HEK293 (cell line): ENCODE measurements around the gene STEAP1B.

Source experiments
- CTCF ChIA-PET: fragments of 350-600 bp; formaldehyde crosslinking; extraction: SDS; loops from one replicate; lab custom pipeline; 2021; ENCODE audit warnings: antibody characterized with exemption; lab: Yijun Ruan, JAX
- POLR2A ChIA-PET: fragments of 300-600 bp; formaldehyde crosslinking; extraction: SDS; loops from one replicate; lab custom pipeline; 2020; ENCODE audit warnings: antibody characterized with exemption, inconsistent platforms; lab: Yijun Ruan, JAX
- H3K27ac ChIP-seq: fragments of 200-500 bp; sonication (Bioruptor generic); 2 replicates; pipeline ENCODE4 v1.5.1; 2014; ENCODE audit warnings: low read depth, low read length, control low read depth, inconsistent platforms; ENCODE audit errors: extremely low read depth
- H3K36me3 ChIP-seq, 2 experiments: fragments of 200-500 bp in 1 of 2; sonication (Bioruptor generic) in 1 of 2; 1 replicate in 1 of 2; 2 replicates in 1 of 2; pipeline ENCODE4 v1.5.1; 2014 to 2017; ENCODE audit warnings: inconsistent platforms in 2 of 2, low read length in 2 of 2; ENCODE audit not compliant: control insufficient read depth in 2 of 2, insufficient read depth in 1 of 2
- H3K4me1 ChIP-seq: fragments of 200-500 bp; sonication (Bioruptor generic); 2 replicates; pipeline ENCODE4 v1.5.1; 2014; ENCODE audit warnings: mild to moderate bottlenecking, low read length, inconsistent platforms; ENCODE audit not compliant: control insufficient read depth, insufficient read depth
- H3K4me3 ChIP-seq: 2 replicates; pipeline ENCODE4 v1.5.1; 2011; ENCODE audit warnings: low read depth, mild to moderate bottlenecking, control low read depth, low read length, moderate library complexity
- H3K9me3 ChIP-seq: fragments of 200-500 bp; sonication (Bioruptor generic); 2 replicates; pipeline ENCODE4 v1.5.1; 2014; ENCODE audit warnings: low read depth, low read length, inconsistent platforms; ENCODE audit not compliant: control insufficient read depth, insufficient read depth
- GFI1B ChIP-seq: fragments of 450-650 bp; formaldehyde crosslinking; IDR thresholded peaks from 2 replicates; pipeline ENCODE4 v1.5.1; 2016; ENCODE audit warnings: missing biosample characterization, missing genetic modification characterization
- KLF1 ChIP-seq: fragments of 450-650 bp; formaldehyde crosslinking; IDR thresholded peaks from 2 replicates; pipeline ENCODE4 v1.5.1; 2016; ENCODE audit warnings: missing biosample characterization, missing genetic modification characterization
- YY1 ChIP-seq: fragments of 450-650 bp; formaldehyde crosslinking; IDR thresholded peaks from 2 replicates; pipeline ENCODE4 v1.5.1; 2018; ENCODE audit warnings: missing biosample characterization, missing genetic modification characterization
- YY2 ChIP-seq: fragments of 450-650 bp; formaldehyde crosslinking; IDR thresholded peaks from 2 replicates; pipeline ENCODE4 v1.5.1; 2016; ENCODE audit warnings: missing biosample characterization, missing genetic modification characterization
- ZFP41 ChIP-seq: fragments of 450-650 bp; formaldehyde crosslinking; IDR thresholded peaks from 2 replicates; pipeline ENCODE4 v1.5.1; 2016; ENCODE audit warnings: missing biosample characterization, missing genetic modification characterization, borderline replicate concordance
- ZNF132 ChIP-seq: fragments of 450-650 bp; formaldehyde crosslinking; IDR thresholded peaks from 2 replicates; pipeline ENCODE4 v1.5.1; 2017; ENCODE audit warnings: missing biosample characterization, missing genetic modification characterization, borderline replicate concordance
- ZNF169 ChIP-seq: fragments of 450-650 bp; formaldehyde crosslinking; IDR thresholded peaks from 2 replicates; pipeline ENCODE4 v1.5.1; 2016; ENCODE audit warnings: missing biosample characterization, missing genetic modification characterization
- ZNF19 ChIP-seq: fragments of 450-650 bp; formaldehyde crosslinking; IDR thresholded peaks from 2 replicates; pipeline ENCODE4; 2016; ENCODE audit warnings: missing biosample characterization, missing genetic modification characterization, low read depth
- ZNF211 ChIP-seq: fragments of 450-650 bp; formaldehyde crosslinking; IDR thresholded peaks from 2 replicates; pipeline ENCODE4 v1.5.1; 2016; ENCODE audit warnings: low read depth, missing biosample characterization, missing genetic modification characterization
- ZNF266 ChIP-seq: fragments of 450-650 bp; formaldehyde crosslinking; IDR thresholded peaks from 2 replicates; pipeline ENCODE4 v1.5.1; 2016; ENCODE audit warnings: missing biosample characterization, missing genetic modification characterization, low read depth
- ZNF521 ChIP-seq: fragments of 450-650 bp; formaldehyde crosslinking; IDR thresholded peaks from 2 replicates; pipeline ENCODE4 v1.5.1; 2017; ENCODE audit warnings: missing biosample characterization, mild to moderate bottlenecking, missing genetic modification characterization
- ZNF530 ChIP-seq: fragments of 450-650 bp; formaldehyde crosslinking; IDR thresholded peaks from 2 replicates; pipeline ENCODE4 v1.5.1; 2016; ENCODE audit warnings: low read depth, missing biosample characterization, missing genetic modification characterization
- ZNF600 ChIP-seq: fragments of 450-650 bp; formaldehyde crosslinking; IDR thresholded peaks from 2 replicates; pipeline ENCODE4 v1.5.1; 2016; ENCODE audit warnings: missing biosample characterization, missing genetic modification characterization
- ZNF626 ChIP-seq: fragments of 450-650 bp; sonication (Bioruptor Pico); formaldehyde crosslinking; IDR thresholded peaks from 2 replicates; pipeline ENCODE4 v1.5.1; 2018; ENCODE audit warnings: missing biosample characterization, missing genetic modification characterization, inconsistent platforms
- ZNF701 ChIP-seq: fragments of 450-650 bp; formaldehyde crosslinking; IDR thresholded peaks from 2 replicates; pipeline ENCODE4 v1.5.1; 2016; ENCODE audit warnings: missing biosample characterization, missing genetic modification characterization
- ZNF777 ChIP-seq: fragments of 450-650 bp; formaldehyde crosslinking; IDR thresholded peaks from 2 replicates; pipeline ENCODE4 v1.5.1; 2017; ENCODE audit warnings: missing biosample characterization, missing genetic modification characterization, borderline replicate concordance
- TF ChIP-seq, protein P1 (sequence below): fragments of 450-650 bp; formaldehyde crosslinking; IDR thresholded peaks from 2 replicates; pipeline ENCODE4 v1.5.1; 2016; ENCODE audit warnings: missing biosample characterization, missing genetic modification characterization
- TF ChIP-seq, protein P2 (sequence below): fragments of 450-650 bp; formaldehyde crosslinking; IDR thresholded peaks from 2 replicates; pipeline ENCODE4 v1.5.1; 2016; ENCODE audit warnings: missing biosample characterization, missing genetic modification characterization, borderline replicate concordance
- TF ChIP-seq, protein P3 (sequence below): fragments of 450-650 bp; formaldehyde crosslinking; IDR thresholded peaks from 2 replicates; pipeline ENCODE4 v1.5.1; 2017; ENCODE audit warnings: missing biosample characterization, missing genetic modification characterization
- TF ChIP-seq, protein P4 (sequence below): fragments of 450-650 bp; formaldehyde crosslinking; IDR thresholded peaks from 2 replicates; pipeline ENCODE4 v1.5.1; 2016; ENCODE audit warnings: missing biosample characterization, missing genetic modification characterization
- TF ChIP-seq, protein P5 (sequence below): sonication (generic); formaldehyde crosslinking; IDR thresholded peaks from 2 replicates; pipeline ENCODE4 v1.8.1; 2022; ENCODE audit warnings: mild to moderate bottlenecking, moderate library complexity, missing genetic modification reagents
- TF ChIP-seq, protein P6 (sequence below): fragments of 450-650 bp; formaldehyde crosslinking; IDR thresholded peaks from 2 replicates; pipeline ENCODE4 v1.5.0; 2017; ENCODE audit warnings: missing biosample characterization, missing genetic modification characterization, borderline replicate concordance

STEAP1B gene

DNA sequence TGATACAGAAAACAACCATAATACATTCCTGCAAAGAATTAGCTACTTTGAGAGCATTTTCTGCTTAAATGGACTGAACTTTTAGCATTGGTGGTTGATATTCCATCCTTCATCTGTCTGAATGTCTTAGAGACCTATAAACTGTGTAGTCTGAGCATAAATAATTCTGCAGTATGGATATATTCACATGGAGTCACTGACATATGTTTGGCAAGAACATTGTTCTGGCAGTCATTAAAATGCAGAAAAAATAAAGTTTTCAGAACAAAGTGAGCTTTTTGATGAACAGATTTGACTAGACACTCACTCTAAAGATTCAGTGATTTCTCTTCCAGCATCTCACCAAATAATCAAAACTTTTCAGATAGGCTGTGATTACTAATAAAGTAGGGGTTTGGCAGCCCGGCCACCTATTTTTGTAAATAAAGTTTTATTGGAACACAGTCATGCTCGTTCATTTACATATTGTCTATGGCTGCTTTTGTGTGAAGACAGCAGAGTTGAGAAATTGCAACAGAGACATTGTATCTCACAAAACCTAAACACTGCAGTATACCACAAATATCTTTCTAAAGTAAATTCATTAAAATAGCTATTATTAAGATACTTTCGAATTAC, 98.9 kb downstream of the STEAP1B start:
- Histone ChIP-seq H3K4me3 (no peak overlapping the region), H3K4me1 (0 out of 2 replicates have a peak, but pooled peaks cover 3% of the 10 kb centered on the region), H3K36me3 (no peaks in the 10 kb centered on the region), H3K27ac (no peak overlapping the region)
- POLR2A ChIA-PET: no interaction called here
- TF ChIP-seq ZNF266: no peak
- TF ChIP-seq ZNF521 (tag by site-specific recombination): no peak
- TF ChIP-seq ZNF600 (tag by site-specific recombination): no peak
- TF ChIP-seq, protein P1, sequence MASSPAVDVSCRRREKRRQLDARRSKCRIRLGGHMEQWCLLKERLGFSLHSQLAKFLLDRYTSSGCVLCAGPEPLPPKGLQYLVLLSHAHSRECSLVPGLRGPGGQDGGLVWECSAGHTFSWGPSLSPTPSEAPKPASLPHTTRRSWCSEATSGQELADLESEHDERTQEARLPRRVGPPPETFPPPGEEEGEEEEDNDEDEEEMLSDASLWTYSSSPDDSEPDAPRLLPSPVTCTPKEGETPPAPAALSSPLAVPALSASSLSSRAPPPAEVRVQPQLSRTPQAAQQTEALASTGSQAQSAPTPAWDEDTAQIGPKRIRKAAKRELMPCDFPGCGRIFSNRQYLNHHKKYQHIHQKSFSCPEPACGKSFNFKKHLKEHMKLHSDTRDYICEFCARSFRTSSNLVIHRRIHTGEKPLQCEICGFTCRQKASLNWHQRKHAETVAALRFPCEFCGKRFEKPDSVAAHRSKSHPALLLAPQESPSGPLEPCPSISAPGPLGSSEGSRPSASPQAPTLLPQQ (tag by site-specific recombination): no peak
- TF ChIP-seq, protein P2, sequence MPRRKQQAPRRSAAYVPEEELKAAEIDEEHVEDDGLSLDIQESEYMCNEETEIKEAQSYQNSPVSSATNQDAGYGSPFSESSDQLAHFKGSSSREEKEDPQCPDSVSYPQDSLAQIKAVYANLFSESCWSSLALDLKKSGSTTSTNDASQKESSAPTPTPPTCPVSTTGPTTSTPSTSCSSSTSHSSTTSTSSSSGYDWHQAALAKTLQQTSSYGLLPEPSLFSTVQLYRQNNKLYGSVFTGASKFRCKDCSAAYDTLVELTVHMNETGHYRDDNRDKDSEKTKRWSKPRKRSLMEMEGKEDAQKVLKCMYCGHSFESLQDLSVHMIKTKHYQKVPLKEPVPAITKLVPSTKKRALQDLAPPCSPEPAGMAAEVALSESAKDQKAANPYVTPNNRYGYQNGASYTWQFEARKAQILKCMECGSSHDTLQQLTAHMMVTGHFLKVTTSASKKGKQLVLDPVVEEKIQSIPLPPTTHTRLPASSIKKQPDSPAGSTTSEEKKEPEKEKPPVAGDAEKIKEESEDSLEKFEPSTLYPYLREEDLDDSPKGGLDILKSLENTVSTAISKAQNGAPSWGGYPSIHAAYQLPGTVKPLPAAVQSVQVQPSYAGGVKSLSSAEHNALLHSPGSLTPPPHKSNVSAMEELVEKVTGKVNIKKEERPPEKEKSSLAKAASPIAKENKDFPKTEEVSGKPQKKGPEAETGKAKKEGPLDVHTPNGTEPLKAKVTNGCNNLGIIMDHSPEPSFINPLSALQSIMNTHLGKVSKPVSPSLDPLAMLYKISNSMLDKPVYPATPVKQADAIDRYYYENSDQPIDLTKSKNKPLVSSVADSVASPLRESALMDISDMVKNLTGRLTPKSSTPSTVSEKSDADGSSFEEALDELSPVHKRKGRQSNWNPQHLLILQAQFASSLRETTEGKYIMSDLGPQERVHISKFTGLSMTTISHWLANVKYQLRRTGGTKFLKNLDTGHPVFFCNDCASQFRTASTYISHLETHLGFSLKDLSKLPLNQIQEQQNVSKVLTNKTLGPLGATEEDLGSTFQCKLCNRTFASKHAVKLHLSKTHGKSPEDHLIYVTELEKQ: no peak
- TF ChIP-seq, protein P3, sequence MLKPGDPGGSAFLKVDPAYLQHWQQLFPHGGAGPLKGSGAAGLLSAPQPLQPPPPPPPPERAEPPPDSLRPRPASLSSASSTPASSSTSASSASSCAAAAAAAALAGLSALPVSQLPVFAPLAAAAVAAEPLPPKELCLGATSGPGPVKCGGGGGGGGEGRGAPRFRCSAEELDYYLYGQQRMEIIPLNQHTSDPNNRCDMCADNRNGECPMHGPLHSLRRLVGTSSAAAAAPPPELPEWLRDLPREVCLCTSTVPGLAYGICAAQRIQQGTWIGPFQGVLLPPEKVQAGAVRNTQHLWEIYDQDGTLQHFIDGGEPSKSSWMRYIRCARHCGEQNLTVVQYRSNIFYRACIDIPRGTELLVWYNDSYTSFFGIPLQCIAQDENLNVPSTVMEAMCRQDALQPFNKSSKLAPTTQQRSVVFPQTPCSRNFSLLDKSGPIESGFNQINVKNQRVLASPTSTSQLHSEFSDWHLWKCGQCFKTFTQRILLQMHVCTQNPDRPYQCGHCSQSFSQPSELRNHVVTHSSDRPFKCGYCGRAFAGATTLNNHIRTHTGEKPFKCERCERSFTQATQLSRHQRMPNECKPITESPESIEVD (tag by site-specific recombination): no peak
- TF ChIP-seq ZFP41 (tag by site-specific recombination): no peak
- TF ChIP-seq GFI1B: no peak
- TF ChIP-seq, all 188 proteins: peak for 0
- CTCF ChIA-PET: interaction anchor here (0.6 kb wide), 1 partner anchor 1306 kb away, joined by 5 read pairs; no protein-coding TSS in a partner anchor
- H3K9me3 ChIP-seq: no peaks in the 10 kb centered on the region

DNA sequence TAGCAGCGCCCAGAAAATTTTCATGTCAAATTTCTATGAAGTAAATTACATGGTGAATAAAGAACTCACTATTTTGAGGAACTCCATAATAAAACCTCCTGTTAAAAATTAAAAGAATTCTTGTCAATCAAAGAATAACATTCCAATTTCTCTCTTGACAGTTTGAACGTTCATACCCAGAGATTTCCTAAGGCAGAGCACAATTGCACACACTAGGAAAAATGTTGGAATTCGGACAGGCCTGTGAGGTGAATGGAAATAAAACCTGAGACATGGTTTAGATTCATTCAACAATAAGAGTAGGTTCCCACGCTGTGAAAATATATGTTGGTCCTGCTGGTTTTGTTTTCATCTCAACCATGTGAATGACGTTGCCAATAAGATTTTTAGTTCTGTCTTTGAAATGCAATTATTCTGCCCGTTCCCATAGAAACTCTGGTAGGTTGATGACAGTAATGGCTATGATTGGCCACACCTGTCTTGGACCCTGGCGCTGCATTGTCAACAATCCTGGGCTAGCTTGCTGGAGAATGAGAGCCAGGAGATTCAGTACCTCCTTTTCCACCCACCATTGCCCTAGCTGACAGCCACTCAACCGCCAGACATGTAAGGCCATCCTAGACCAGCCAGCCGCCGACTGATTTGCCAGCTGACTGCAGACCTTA, 99.7 kb downstream of the STEAP1B start:
- H3K4me1 ChIP-seq: 0 out of 2 replicates have a peak, but pooled peaks cover 3% of the 10 kb centered on the region
- ChIA-PET POLR2A (no interaction called here), CTCF (interaction anchor here (0.6 to 1.3 kb wide), 2 partner anchors 85 to 1305 kb away, joined by 3 to 5 read pairs; no protein-coding TSS in a partner anchor)
- no peak overlapping the region for H3K27ac ChIP-seq
- no peaks in the 10 kb centered on the region for H3K9me3 ChIP-seq
- no peak overlapping the region for H3K4me3 ChIP-seq
- no peaks in the 10 kb centered on the region for H3K36me3 ChIP-seq
- no peak for TF ChIP-seq YY2
- no peak for TF ChIP-seq ZNF530 (tag by site-specific recombination)
- no peak for TF ChIP-seq ZNF19 (tag by site-specific recombination)
- TF ChIP-seq ZNF777 (tag by site-specific recombination): no peak
- no peak for TF ChIP-seq ZNF626 (tag by site-specific recombination)
- no peak for TF ChIP-seq ZNF132 (tag by site-specific recombination)
- TF ChIP-seq, protein P4, sequence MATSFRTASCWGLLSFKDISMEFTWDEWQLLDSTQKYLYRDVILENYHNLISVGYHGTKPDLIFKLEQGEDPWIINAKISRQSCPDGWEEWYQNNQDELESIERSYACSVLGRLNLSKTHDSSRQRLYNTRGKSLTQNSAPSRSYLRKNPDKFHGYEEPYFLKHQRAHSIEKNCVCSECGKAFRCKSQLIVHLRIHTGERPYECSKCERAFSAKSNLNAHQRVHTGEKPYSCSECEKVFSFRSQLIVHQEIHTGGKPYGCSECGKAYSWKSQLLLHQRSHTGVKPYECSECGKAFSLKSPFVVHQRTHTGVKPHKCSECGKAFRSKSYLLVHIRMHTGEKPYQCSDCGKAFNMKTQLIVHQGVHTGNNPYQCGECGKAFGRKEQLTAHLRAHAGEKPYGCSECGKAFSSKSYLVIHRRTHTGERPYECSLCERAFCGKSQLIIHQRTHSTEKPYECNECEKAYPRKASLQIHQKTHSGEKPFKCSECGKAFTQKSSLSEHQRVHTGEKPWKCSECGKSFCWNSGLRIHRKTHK (tag by site-specific recombination): no peak
- TF ChIP-seq YY1 (tag by site-specific recombination): no peak
- TF ChIP-seq ZNF169 (tag by site-specific recombination): no peak
- TF ChIP-seq, protein P5, sequence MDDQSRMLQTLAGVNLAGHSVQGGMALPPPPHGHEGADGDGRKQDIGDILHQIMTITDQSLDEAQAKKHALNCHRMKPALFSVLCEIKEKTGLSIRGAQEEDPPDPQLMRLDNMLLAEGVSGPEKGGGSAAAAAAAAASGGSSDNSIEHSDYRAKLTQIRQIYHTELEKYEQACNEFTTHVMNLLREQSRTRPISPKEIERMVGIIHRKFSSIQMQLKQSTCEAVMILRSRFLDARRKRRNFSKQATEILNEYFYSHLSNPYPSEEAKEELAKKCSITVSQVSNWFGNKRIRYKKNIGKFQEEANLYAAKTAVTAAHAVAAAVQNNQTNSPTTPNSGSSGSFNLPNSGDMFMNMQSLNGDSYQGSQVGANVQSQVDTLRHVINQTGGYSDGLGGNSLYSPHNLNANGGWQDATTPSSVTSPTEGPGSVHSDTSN (CRISPR knock-in tag): no peak
- TF ChIP-seq KLF1: no peak
- TF ChIP-seq, protein P6, sequence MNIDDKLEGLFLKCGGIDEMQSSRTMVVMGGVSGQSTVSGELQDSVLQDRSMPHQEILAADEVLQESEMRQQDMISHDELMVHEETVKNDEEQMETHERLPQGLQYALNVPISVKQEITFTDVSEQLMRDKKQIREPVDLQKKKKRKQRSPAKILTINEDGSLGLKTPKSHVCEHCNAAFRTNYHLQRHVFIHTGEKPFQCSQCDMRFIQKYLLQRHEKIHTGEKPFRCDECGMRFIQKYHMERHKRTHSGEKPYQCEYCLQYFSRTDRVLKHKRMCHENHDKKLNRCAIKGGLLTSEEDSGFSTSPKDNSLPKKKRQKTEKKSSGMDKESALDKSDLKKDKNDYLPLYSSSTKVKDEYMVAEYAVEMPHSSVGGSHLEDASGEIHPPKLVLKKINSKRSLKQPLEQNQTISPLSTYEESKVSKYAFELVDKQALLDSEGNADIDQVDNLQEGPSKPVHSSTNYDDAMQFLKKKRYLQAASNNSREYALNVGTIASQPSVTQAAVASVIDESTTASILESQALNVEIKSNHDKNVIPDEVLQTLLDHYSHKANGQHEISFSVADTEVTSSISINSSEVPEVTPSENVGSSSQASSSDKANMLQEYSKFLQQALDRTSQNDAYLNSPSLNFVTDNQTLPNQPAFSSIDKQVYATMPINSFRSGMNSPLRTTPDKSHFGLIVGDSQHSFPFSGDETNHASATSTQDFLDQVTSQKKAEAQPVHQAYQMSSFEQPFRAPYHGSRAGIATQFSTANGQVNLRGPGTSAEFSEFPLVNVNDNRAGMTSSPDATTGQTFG (tag by site-specific recombination): no peak
- no peak for TF ChIP-seq ZNF701
- TF ChIP-seq ZNF211 (tag by site-specific recombination): no peak
